DOHH2 (cell line): ENCODE results near the gene RFC4.

ENCODE experiments used
- CTCF ChIP-seq: fragments of 200-600 bp; sonication (generic); IDR thresholded peaks from one replicate; pipeline ENCODE4 v1.5.1; 2014; ENCODE audit warnings: antibody characterized with exemption, mild to moderate bottlenecking, low read depth, low read length; ENCODE audit not compliant: poor library complexity, severe bottlenecking
- EZH2phosphoT487 ChIP-seq: fragments of 200-600 bp; sonication (generic); IDR thresholded peaks from 2 replicates; pipeline ENCODE4 v1.6.1; 2017; ENCODE audit warnings: borderline replicate concordance, mild to moderate bottlenecking, antibody characterized with exemption, low read length, moderate library complexity, mixed read lengths

DNA sequence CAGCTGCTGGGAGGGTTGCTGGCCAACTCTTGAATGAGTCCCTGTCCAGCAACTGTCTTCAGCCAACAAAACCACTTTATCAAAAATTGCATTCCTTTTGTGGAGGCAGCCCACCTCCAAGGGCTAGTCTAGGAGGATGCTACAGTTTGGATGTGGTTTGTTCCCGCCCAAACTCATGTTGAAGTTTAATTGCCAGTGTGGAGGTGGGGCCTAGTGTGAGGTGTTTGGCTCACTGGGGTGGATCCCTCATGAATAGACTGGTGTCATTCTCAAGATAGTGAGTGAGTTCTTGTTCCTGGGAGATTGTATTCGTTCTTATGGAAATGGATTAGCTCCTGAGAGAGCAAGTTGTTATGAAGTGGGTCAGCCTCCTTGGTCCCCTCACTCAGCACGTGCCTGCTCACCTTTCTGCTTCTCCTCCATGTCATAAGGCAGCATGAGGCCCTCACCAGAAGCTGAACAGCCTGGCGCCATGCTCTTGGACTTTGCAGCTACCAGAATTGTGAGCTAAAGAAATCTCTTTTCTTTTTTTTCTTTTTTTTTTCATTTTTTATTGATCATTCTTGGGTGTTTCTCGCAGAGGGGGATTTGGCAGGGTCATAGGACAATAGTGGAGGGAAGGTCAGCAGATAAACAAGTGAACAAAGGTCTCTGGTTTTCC, 4.2 kb upstream of the RFC4 start:
- no peak for TF ChIP-seq CTCF
- no peak for TF ChIP-seq EZH2phosphoT487
